Measurements from ENCODE around the gene AASDHPPT.

Gene AASDHPPT

GRCh38 chr11:106087815-106088435, 10.5 kb downstream of the AASDHPPT start:
- DNase-seq = peak; percentile 18 to 33

DNA sequence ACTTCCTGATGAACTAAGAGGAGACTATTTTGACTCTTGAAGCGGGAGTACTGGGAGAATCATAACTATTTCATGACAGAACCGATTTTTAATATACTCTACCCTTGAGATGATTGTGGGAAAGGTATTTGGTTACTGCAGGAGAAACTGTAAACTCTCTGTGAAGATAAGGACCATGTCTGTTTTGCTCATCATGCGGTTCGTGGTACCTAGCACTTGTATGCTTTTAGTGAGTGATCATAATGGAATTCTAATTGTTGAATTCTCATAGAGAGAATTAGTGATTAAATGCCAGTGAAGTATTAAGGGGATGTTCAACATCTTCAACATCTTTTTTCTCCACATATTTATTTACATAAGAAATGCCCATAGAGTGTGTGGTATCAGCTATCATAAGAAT, 11.4 kb downstream of the AASDHPPT start:
- no peak for DNase-seq

DNA sequence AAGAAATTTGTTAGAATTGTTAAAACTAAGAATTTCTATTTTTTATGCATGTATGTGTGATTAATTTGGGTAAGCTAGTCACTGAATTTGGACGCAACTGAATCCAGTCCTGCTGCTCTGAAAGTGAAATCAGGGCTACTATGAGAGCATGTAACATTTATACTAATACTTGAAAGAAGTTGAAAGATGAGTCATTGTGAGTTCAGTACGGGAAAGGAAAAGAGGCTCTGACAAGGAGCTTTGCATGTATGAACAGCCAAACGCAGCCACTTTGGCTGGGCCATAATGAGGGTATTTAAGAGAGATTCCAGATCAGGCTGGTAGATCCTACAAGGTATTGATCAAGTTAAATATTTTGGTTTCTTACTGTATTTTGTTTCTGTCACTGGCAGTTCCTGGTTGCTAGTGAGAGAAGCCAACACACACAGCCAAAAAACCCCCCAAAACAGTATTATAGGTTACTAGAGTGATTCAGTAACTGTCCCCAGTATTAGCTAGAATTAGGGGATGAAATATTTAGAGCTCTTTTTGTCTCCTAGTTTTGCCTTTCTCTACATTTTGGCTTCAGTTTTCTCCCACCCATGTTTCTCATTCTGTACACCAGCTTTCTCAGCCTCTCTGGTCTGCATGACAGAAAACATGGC, 14.1 kb downstream of the AASDHPPT start:
- no peak for DNase-seq

DNA sequence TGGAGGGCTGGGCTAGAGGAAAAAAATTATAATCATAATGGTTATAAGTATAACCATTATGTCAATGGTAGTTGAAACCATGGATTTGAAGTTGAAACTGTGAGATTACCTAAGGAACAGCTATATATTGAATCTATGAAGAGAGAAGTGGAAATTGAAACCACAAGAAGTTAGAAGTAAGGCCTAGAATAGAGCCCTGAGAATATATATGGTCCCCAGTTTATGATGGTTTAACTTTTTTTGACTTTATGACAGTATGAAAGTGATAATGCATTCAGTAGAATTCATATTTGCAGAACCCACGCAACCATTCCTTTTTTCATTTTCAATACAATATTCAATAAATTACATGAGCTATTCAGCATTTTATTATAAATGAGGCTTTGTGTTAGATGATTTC, 15.0 kb downstream of the AASDHPPT start:
- DNase-seq = no peak

- DNase-seq = no peak
Observed at GRCh38 chr11:106098893-106099553, 21.6 kb downstream of the AASDHPPT start.

DNA sequence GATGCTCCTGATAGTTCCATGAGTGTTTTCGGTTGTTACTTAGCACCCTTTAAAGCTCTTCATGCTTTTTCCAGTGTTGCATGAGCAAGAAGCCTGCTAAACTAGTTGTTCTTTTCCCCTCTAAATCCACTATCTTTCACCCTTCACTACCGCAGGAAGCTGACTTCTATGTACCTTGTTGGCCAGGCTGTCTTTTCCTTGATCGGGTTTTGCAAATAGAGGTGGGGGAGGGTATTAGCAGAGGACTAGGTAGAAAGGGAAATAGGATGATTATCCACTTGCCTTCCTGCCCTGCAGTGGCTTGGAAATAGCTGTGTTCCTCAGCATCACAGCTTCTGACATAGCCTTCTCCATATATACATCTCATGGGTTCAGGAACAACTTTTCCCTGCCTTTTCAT, 23.9 kb downstream of the AASDHPPT start:
- no peak for DNase-seq

DNA sequence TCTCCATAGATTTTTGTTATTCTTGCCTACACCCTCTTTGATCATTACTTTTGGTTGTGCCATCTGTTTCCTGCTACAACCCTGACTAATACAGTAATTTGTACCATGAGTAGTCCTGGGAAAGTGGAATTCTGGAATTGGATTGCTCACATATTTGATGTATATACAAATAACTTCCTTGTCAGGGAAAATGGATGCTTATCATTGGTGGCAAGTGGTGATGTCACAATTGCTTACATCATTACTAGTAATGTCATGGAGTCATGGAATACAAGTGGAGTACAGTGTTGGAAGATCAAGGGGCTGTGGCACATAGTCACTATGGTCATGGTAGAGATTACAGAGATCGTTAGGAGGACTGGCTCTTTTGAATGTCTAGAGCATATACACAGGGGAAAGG, 24.4 kb downstream of the AASDHPPT start:
- no peak for DNase-seq

DNA sequence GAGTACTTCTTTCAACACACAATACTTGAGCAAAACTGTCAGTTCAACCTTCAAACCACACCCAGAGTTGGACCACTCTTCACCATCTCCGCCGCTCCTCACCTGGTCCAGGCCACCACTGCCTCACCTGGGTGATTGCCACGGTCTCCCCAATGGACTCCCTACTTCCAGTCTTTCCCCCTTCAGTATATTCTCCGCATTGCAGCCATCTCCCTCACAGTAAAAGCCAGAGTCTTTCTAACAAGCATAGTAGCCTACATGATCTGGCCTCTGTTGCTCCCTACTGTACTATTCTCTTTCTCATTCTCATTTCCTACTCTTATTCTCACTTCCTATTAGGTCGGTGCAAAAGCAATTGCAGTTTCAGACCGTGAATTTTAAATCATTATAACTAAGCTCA, 28.5 kb downstream of the AASDHPPT start:
- no peak for DNase-seq

DNA sequence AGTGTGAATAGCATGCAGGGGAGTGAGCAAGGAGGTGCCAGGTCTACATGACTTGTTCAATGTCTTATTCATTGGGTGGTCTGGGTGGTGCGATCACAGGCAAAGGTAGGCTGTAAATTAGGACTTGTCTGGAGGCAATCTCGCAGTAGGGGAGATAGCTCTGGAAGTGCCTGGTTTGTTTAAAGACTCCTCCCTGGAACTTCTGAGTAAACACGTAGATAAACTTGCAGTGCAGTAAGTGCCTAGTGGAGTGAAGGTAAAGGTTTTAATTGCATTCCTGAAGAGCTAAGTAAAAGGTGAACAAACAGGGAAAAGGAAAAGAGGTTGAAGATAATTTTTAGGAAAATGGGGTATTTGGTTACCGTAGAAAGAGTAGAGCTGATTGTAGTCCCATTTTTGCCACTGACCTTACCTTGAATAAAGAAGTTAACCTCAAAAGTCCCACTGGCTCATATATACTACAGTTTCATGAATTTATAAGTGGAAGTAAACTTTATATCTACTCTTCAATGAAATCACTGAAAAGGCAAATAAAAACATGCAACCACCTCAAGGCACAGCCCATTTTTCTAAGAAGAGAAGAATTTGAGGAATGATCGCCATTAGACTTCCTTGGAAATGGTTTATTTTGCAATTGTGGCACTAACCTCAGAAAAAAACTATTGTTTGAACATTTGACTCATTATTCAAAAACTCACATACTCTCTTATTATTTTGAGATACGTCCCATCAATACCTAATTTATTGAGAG, 44.3 kb downstream of the AASDHPPT start:
- DNase-seq = no peak

GRCh38 chr11:106127604-106128003, 50.1 kb downstream of the AASDHPPT start:
- DNase-seq = no peak

- no peak for DNase-seq
Observed at GRCh38 chr11:106128740-106129139, 51.3 kb downstream of the AASDHPPT start.

- DNase-seq = no peak
Observed at GRCh38 chr11:106131998-106132397, 54.5 kb downstream of the AASDHPPT start.

DNA sequence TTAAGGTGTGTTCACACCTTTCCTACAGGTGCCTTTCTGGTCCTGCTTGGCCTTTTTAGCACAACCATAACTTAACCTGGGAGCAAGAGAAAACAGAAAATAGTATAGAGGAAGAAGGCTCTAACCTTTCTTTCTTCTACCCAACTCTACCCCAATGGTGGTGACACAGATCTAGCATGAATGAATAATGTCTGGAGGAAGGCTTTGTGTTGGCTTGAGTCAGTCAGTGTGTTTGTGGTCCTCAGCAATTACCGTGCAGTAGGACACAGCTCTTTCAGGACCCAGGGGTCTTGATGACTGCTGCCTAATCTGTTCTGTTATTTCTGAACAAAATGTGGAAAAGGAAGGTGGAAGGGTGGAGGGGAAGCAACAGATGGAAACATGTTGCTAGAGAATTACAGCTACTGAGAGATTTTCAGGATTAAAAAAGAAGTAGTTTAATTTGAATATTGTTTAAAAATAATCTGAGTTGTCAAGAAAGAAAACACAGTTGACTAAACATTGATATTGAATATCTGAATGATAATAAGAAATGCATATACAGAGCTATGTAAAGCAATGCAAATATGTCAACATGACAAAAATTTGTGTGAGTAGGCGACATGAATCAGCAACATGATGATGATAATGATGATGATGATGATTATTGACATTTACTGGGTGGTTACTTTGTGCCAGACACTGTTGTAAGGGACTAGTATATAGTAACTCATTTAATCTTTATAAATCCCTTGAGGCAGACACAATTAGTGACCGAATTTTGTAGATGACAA, 55.3 kb downstream of the AASDHPPT start:
- no peak for DNase-seq

- DNase-seq = no peak
Observed at GRCh38 chr11:106133529-106133928, 56.1 kb downstream of the AASDHPPT start.

DNA sequence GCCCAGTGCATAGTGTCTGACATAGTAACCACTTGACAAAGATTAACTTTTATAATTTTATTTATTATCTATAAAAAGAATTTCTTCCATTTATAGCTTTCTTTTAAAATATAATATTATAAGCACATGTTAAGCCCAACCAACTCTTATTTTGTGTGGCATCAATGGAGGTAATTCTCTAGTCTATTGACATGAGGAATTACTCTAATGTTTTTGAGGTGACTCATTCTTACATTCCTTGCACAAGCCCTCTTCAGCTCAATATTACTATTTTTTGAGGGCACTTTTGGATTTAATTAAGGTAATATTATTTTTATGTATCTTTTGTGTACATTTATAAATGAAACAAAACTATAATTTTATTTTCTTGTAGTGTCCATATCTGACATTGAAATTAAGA, 59.6 kb downstream of the AASDHPPT start:
- DNase-seq = no peak

GRCh38 chr11:106137758-106138157, 60.3 kb downstream of the AASDHPPT start:
- no peak for DNase-seq

All from activated CD4-positive, alpha-beta T cell treated with anti-CD3 and anti-CD28 coated beads for 4 hours (primary cell).